Measurements from ENCODE around the gene ITIH3. TPM values are rescaled to one million over a fixed set of nuclear protein-coding genes. Genes with fewer than 3 reads are reported as not detected.
"Not testable (repeated sequence)": the region's sequence is repeated elsewhere in the genome, so short reads cannot be mapped to it uniquely, and the experiment has no call there.

The ITIH3 gene
- total RNA-seq, 1 donor from 2014 or later = 2.1 TPM

DNA sequence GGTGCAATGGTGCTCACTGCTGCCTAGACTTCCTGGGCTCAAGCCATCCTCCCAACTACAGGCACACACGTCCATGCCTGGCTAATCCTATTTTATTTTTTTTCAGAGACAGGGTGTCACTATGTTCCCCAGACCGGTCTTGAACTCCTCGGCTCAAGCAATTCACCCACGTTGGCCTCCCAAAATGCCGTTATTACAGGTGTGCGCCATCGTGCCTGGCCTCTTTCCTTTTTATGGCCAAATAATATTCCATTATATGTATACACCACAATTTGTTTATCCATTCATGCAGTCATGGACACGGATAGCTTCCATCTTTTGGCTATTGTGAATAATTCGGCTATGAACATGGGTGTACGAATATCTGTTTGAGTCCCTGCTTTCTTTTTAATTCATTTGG, 22.9 kb upstream of the ITIH3 start:
- Histone ChIP-seq H3K9ac (ENCODE audit: low read depth in 1 of 3, low read length in 3 of 3) (peak overlapping the region in 2 of 3 donors; percentile 84 to 95), H3K4me1 (ENCODE audit: control insufficient read depth in 3 of 3, insufficient read depth in 3 of 3, low read length in 3 of 3) (peaks cover 12 to 16% (median 15%) of the 10 kb centered on the region in 3 donors), H3K27me3 (ENCODE audit: control insufficient read depth in 3 of 3, insufficient read depth in 3 of 3, low read length in 3 of 3) (no peaks in the 10 kb centered on the region), H3K9me3 (ENCODE audit: control insufficient read depth in 3 of 3, low read length in 3 of 3) (no peaks in the 10 kb centered on the region), H3K4me3 (ENCODE audit: low read length in 3 of 3) (peak overlapping the region in 2 of 3 donors; percentile 85 to 94), H3K27ac (ENCODE audit: low read depth, low read length) (peak overlapping the region; percentile 68), H3K36me3 (ENCODE audit: control insufficient read depth in 3 of 3, insufficient read depth in 3 of 3, low read length in 3 of 3) (peaks cover 0 to 9% (median 4%) of the 10 kb centered on the region in 3 donors)

GRCh38 chr3:52773361-52774065, 21.1 kb upstream of the ITIH3 start:
- Histone ChIP-seq H3K27ac (ENCODE audit: low read depth, low read length) (no peak overlapping the region), H3K4me1 (ENCODE audit: control insufficient read depth in 3 of 3, insufficient read depth in 3 of 3, low read length in 3 of 3) (peaks cover 12 to 16% (median 15%) of the 10 kb centered on the region in 3 donors), H3K9ac (ENCODE audit: low read depth in 1 of 3, low read length in 3 of 3) (peak overlapping the region in 1 of 3 donors; percentile 10), H3K4me3 (ENCODE audit: low read length in 3 of 3) (no peak overlapping the region), H3K9me3 (ENCODE audit: control insufficient read depth in 3 of 3, low read length in 3 of 3) (no peaks in the 10 kb centered on the region), H3K36me3 (ENCODE audit: control insufficient read depth in 3 of 3, insufficient read depth in 3 of 3, low read length in 3 of 3) (no peaks in the 10 kb centered on the region), H3K27me3 (ENCODE audit: control insufficient read depth in 3 of 3, insufficient read depth in 3 of 3, low read length in 3 of 3) (no peaks in the 10 kb centered on the region)

DNA sequence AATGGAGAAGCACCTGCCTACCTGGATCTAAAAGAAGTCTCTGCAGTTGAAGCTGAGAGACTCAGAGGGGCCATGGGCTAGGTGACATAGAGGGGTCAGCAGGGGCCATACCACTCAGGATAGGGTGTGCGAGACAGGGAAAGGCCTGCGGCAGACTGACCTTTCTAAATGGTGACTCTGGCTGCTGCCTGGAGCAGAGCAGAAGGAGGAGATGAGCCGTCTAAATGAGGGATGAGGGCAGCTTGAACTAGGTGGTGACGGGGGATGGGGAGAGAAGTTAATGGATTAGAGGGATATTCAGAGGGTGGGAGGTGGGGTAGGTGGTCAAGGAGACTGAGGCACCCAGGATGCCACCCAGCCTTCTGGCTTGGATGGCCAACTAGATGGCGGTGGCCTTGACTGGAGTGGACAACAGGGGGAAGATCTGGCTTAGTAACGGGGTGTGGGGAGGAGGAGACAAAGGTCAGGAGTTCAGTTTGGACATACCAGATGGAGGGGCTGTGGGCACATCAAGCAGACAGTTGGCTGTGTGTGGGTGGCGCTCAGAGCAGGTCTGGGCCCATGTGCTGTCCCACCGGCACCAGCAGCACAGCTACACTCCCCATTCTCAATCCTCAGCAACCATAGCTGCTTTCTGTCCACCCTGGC, 20.4 kb upstream of the ITIH3 start:
- no peaks in the 10 kb centered on the region for H3K27me3 ChIP-seq (ENCODE audit: control insufficient read depth in 3 of 3, insufficient read depth in 3 of 3, low read length in 3 of 3)
- H3K9ac ChIP-seq (ENCODE audit: low read depth in 1 of 3, low read length in 3 of 3) = peak overlapping the region in 1 of 3 donors; percentile 10
- H3K36me3 ChIP-seq (ENCODE audit: control insufficient read depth in 3 of 3, insufficient read depth in 3 of 3, low read length in 3 of 3) = no peaks in the 10 kb centered on the region
- no peak overlapping the region for H3K4me3 ChIP-seq (ENCODE audit: low read length in 3 of 3)
- H3K4me1 ChIP-seq (ENCODE audit: control insufficient read depth in 3 of 3, insufficient read depth in 3 of 3, low read length in 3 of 3) = peaks cover 12 to 16% (median 15%) of the 10 kb centered on the region in 3 donors
- H3K9me3 ChIP-seq (ENCODE audit: control insufficient read depth in 3 of 3, low read length in 3 of 3) = no peaks in the 10 kb centered on the region
- H3K27ac ChIP-seq (ENCODE audit: low read depth, low read length) = no peak overlapping the region

DNA sequence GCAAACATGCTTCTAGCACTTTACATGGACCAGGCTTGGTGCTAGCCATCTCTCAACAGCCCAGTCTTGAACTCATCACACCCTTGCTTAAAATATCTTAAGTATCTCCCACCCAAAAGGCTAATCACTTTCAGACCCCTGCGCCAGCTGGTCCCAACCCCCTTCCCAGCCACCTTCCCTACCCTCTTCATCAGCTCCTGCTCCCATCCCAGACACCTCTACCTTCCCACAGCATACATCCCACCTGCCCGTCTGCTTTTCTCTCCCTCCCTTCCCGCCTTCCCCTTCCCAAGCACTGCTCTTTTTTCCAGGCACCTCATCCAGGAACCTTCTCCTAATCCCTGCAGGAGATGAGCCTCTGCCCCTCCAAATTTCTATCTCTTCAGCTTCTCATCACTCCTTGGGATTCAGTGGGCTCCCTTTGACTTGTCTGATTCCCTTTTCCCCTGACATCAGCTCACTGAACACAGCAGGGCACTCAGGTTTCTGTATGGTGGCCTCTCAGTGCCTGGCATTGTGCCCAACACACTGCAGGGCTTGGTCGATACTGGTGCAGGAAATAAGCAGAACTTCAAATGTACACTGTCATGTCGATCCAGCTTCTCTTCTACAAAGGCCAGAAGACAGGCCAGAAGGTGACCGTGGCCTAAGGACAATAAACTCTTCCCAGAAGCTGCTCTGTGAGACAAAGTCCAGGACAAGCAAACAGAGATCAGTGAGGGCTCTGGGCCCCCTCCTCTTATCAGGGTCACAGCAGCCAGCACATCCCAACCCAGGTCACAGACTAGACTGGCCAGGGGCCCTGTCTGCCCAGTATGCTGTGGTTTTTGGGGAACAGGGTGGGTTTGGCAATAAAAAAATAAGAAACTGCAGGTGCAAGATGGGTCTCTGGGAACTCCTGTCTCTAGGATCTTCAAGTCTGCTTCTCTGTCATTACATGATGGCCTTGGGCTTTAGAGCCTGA, 19.4 kb upstream of the ITIH3 start:
- peaks cover 6 to 7% (median 6%) of the 10 kb centered on the region in 3 donors for H3K4me1 ChIP-seq (ENCODE audit: control insufficient read depth in 3 of 3, insufficient read depth in 3 of 3, low read length in 3 of 3)
- no peak overlapping the region for H3K4me3 ChIP-seq (ENCODE audit: low read length in 3 of 3)
- no peaks in the 10 kb centered on the region for H3K9me3 ChIP-seq (ENCODE audit: control insufficient read depth in 3 of 3, low read length in 3 of 3)
- H3K27ac ChIP-seq (ENCODE audit: low read depth, low read length) = no peak overlapping the region
- H3K9ac ChIP-seq (ENCODE audit: low read depth in 1 of 3, low read length in 3 of 3) = no peak overlapping the region
- peaks cover 0 to under 1% (median 0%) of the 10 kb centered on the region in 3 donors for H3K27me3 ChIP-seq (ENCODE audit: control insufficient read depth in 3 of 3, insufficient read depth in 3 of 3, low read length in 3 of 3)
- H3K36me3 ChIP-seq (ENCODE audit: control insufficient read depth in 3 of 3, insufficient read depth in 3 of 3, low read length in 3 of 3) = no peaks in the 10 kb centered on the region

- no peak overlapping the region for H3K9ac ChIP-seq (ENCODE audit: low read depth in 1 of 3, low read length in 3 of 3)
Observed at GRCh38 chr3:52775877-52776276, 18.7 kb upstream of the ITIH3 start.

GRCh38 chr3:52776486-52776885, 18.1 kb upstream of the ITIH3 start:
- not testable (repeated sequence) for H3K4me1 ChIP-seq (ENCODE audit: control insufficient read depth in 3 of 3, insufficient read depth in 3 of 3, low read length in 3 of 3); H3K36me3 ChIP-seq (ENCODE audit: control insufficient read depth in 3 of 3, insufficient read depth in 3 of 3, low read length in 3 of 3); H3K27ac ChIP-seq (ENCODE audit: low read depth, low read length); H3K4me3 ChIP-seq (ENCODE audit: low read length in 3 of 3); H3K9me3 ChIP-seq (ENCODE audit: control insufficient read depth in 3 of 3, low read length in 3 of 3); H3K9ac ChIP-seq (ENCODE audit: low read depth in 1 of 3, low read length in 3 of 3); H3K27me3 ChIP-seq (ENCODE audit: control insufficient read depth in 3 of 3, insufficient read depth in 3 of 3, low read length in 3 of 3)

More at GRCh38 chr3:52775877-52776276, 18.7 kb upstream of the ITIH3 start:
- Histone ChIP-seq H3K27me3 (ENCODE audit: control insufficient read depth in 3 of 3, insufficient read depth in 3 of 3, low read length in 3 of 3) (peaks cover 0 to 4% (median 0%) of the 10 kb centered on the region in 3 donors), H3K4me1 (ENCODE audit: control insufficient read depth in 3 of 3, insufficient read depth in 3 of 3, low read length in 3 of 3) (peaks cover 5 to 6% (median 6%) of the 10 kb centered on the region in 3 donors), H3K4me3 (ENCODE audit: low read length in 3 of 3) (no peak overlapping the region), H3K36me3 (ENCODE audit: control insufficient read depth in 3 of 3, insufficient read depth in 3 of 3, low read length in 3 of 3) (no peaks in the 10 kb centered on the region), H3K9me3 (ENCODE audit: control insufficient read depth in 3 of 3, low read length in 3 of 3) (no peaks in the 10 kb centered on the region), H3K27ac (ENCODE audit: low read depth, low read length) (no peak overlapping the region)

GRCh38 chr3:52777127-52777958, 17.3 kb upstream of the ITIH3 start, which contains the start of gene ITIH1:
Gene ITIH1 (plus strand): TSS chr3:52777599. CDS start chr3:52777616, 17 bp downstream.
- Histone ChIP-seq H3K4me1 (ENCODE audit: control insufficient read depth in 3 of 3, insufficient read depth in 3 of 3, low read length in 3 of 3) (no peaks in the 10 kb centered on the region), H3K36me3 (ENCODE audit: control insufficient read depth in 3 of 3, insufficient read depth in 3 of 3, low read length in 3 of 3) (no peaks in the 10 kb centered on the region)

GRCh38 chr3:52777959-52778805, 16.4 kb upstream of the ITIH3 start:
- Histone ChIP-seq H3K27ac (ENCODE audit: low read depth, low read length) (no peak overlapping the region), H3K4me3 (ENCODE audit: low read length in 3 of 3) (no peak overlapping the region), H3K9me3 (ENCODE audit: control insufficient read depth in 3 of 3, low read length in 3 of 3) (no peaks in the 10 kb centered on the region)

More at GRCh38 chr3:52777127-52777958, 17.3 kb upstream of the ITIH3 start, which contains the start of gene ITIH1:
- Histone ChIP-seq H3K27ac (ENCODE audit: low read depth, low read length) (no peak within 1 kb of the TSS), H3K9me3 (ENCODE audit: control insufficient read depth in 3 of 3, low read length in 3 of 3) (no peaks in the 10 kb centered on the region), H3K9ac (ENCODE audit: low read depth in 1 of 3, low read length in 3 of 3) (no peak within 1 kb of the TSS), H3K4me3 (ENCODE audit: low read length in 3 of 3) (no peak within 1 kb of the TSS), H3K27me3 (ENCODE audit: control insufficient read depth in 3 of 3, insufficient read depth in 3 of 3, low read length in 3 of 3) (peaks cover 0 to 10% (median 9%) of the 10 kb centered on the region in 3 donors)

More at GRCh38 chr3:52777959-52778805, 16.4 kb upstream of the ITIH3 start:
- Histone ChIP-seq H3K36me3 (ENCODE audit: control insufficient read depth in 3 of 3, insufficient read depth in 3 of 3, low read length in 3 of 3) (no peaks in the 10 kb centered on the region), H3K9ac (ENCODE audit: low read depth in 1 of 3, low read length in 3 of 3) (no peak overlapping the region), H3K27me3 (ENCODE audit: control insufficient read depth in 3 of 3, insufficient read depth in 3 of 3, low read length in 3 of 3) (peaks cover 0 to 10% (median 10%) of the 10 kb centered on the region in 3 donors), H3K4me1 (ENCODE audit: control insufficient read depth in 3 of 3, insufficient read depth in 3 of 3, low read length in 3 of 3) (no peaks in the 10 kb centered on the region)

Data from skeletal muscle tissue (tissue), 4 donors.